Liver (tissue), 2 donors: Measurements from ENCODE around the gene DNASE2.

Source experiments
- GABPA ChIP-seq, 2 donors: IDR thresholded peaks in 1 of 2; conservative IDR thresholded peaks in 1 of 2; 2 replicates each; pipeline ENCODE4 v1.6.1; 2016; ENCODE audit warnings: antibody characterized with exemption in 2 of 2, mild to moderate bottlenecking in 1 of 2, moderate library complexity in 1 of 2
- YY1 ChIP-seq: IDR thresholded peaks from 2 replicates; pipeline ENCODE4 v1.6.1; 2016; ENCODE audit warnings: antibody characterized with exemption, mild to moderate bottlenecking
- donor health status: healthy.

GRCh38 chr19:12884202-12884601 is 3.0 kb upstream of the DNASE2 start:
- TF ChIP-seq YY1 (no peak), GABPA (IDR thresholded peaks at IDR 0.05 in 1 of 2, conservative IDR thresholded peaks at IDR 0.05 in 1 of 2) (no peak)
